Neural crest cell (in vitro differentiated cells): ENCODE results near the gene ZNF837. TPM values are rescaled to one million over a fixed set of nuclear protein-coding genes. Genes with fewer than 3 reads are reported as not detected.

Experiments used
- DNase-seq: peaks from one replicate; pipeline ENCODE4 v3.0.0; 2021; ENCODE audit warnings: low read depth, mixed read lengths, low spot score
- H3K27ac Mint-ChIP-seq: one replicate; pipeline ENCODE4 v1.8.0; 2021; ENCODE audit warnings: mild to moderate bottlenecking, mixed read lengths; ENCODE audit not compliant: unreplicated experiment
- H3K27me3 Mint-ChIP-seq: 2 replicates; pipeline ENCODE4 v1.8.0; 2021; ENCODE audit warnings: low read depth, mild to moderate bottlenecking, mixed read lengths
- H3K36me3 Mint-ChIP-seq: 2 replicates; pipeline ENCODE4 v1.8.0; 2021; ENCODE audit warnings: low read depth, mild to moderate bottlenecking, mixed read lengths
- H3K4me1 Mint-ChIP-seq: 2 replicates; pipeline ENCODE4 v1.8.0; 2021; ENCODE audit warnings: mixed read lengths
- H3K4me3 Mint-ChIP-seq: one replicate; pipeline ENCODE4 v1.8.0; 2021; ENCODE audit warnings: mild to moderate bottlenecking, mixed read lengths
- H3K9me3 Mint-ChIP-seq: 2 replicates; pipeline ENCODE4 v1.8.0; 2021; ENCODE audit warnings: mixed read lengths
- total RNA-seq: library from RNA; stranded (reverse); gene quantifications from 2 replicates; pipeline ENCODE4 v1.2.1, GENCODE V29; 2021
- TF ChIP-seq, protein P1 (sequence below): fragments of 200-600 bp; sonication (generic); conservative IDR thresholded peaks from 2 replicates; pipeline ENCODE4 v1.5.0; 2021; ENCODE audit warnings: antibody characterized with exemption, mild to moderate bottlenecking

ZNF837 gene
- total RNA-seq, 1 donor from 2014 or later = 5.0 TPM

DNA sequence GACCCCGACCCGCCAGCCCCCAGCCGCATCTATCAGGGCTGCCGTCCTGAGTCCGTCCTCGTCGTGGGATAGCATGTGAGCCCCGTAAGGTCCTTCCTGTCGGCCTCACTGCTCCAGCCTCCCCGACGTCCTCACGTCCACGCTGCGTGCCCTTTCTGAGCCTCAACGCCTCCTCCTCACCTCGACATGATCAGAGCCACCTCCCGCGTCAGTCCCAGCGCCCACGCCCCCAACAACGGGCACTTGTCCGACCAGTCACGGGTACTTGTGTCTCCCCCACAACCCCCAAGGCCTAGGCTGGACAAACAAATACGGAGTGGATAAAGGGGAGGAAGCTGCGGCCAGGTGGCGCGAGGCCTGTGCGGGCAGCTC is 18.9 kb downstream of the ZNF837 start:
- TF ChIP-seq, protein P1, sequence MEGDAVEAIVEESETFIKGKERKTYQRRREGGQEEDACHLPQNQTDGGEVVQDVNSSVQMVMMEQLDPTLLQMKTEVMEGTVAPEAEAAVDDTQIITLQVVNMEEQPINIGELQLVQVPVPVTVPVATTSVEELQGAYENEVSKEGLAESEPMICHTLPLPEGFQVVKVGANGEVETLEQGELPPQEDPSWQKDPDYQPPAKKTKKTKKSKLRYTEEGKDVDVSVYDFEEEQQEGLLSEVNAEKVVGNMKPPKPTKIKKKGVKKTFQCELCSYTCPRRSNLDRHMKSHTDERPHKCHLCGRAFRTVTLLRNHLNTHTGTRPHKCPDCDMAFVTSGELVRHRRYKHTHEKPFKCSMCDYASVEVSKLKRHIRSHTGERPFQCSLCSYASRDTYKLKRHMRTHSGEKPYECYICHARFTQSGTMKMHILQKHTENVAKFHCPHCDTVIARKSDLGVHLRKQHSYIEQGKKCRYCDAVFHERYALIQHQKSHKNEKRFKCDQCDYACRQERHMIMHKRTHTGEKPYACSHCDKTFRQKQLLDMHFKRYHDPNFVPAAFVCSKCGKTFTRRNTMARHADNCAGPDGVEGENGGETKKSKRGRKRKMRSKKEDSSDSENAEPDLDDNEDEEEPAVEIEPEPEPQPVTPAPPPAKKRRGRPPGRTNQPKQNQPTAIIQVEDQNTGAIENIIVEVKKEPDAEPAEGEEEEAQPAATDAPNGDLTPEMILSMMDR = no peak
- H3K27ac Mint-ChIP-seq = peak overlapping the region; percentile 99
- no peak for DNase-seq
- H3K9me3 Mint-ChIP-seq = no peaks in the 10 kb centered on the region
- H3K36me3 Mint-ChIP-seq = no peaks in the 10 kb centered on the region
- H3K4me3 Mint-ChIP-seq = peak overlapping the region; percentile 98
- peaks cover 2% of the 10 kb centered on the region for H3K27me3 Mint-ChIP-seq
- peaks cover 15% of the 10 kb centered on the region for H3K4me1 Mint-ChIP-seq

DNA sequence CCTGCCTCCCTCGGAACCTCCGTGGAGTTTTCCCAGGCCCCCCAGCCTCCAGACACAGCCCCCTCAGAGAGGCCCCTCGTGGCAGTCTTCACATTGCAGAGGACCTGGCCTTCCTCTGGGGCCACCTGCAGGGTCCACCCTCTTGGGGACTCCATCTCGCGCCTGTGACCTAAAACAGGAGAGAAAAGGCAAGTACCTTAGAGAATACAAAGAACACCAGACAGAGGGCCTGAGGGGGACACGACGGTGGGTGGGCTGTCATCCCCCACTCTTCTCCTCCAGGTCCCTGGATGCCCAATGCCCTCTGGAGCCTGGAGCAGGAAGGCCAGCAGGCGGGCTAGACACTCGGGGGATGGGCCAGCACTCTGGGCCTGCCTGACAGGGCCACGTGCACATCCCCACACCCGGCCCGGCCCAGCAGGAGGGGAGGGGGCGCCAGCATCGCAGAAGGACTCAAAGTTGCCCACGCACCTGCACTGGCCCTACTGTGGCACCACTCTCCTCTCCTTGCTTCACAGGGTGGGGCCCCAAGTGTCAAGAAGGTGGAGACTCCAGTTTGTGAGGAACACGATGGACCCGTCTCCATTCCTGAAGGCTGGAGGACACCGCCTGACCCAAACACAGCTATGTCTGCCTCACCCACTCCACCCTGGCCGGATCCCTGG is 23.2 kb downstream of the ZNF837 start:
- DNase-seq = no peak
- peaks cover 2% of the 10 kb centered on the region for H3K27me3 Mint-ChIP-seq
- TF ChIP-seq, protein P1 = no peak
- H3K4me3 Mint-ChIP-seq = peak overlapping the region; percentile 74
- no peaks in the 10 kb centered on the region for H3K36me3 Mint-ChIP-seq
- no peak overlapping the region for H3K27ac Mint-ChIP-seq
- no peaks in the 10 kb centered on the region for H3K9me3 Mint-ChIP-seq
- H3K4me1 Mint-ChIP-seq = peaks cover 15% of the 10 kb centered on the region

DNA sequence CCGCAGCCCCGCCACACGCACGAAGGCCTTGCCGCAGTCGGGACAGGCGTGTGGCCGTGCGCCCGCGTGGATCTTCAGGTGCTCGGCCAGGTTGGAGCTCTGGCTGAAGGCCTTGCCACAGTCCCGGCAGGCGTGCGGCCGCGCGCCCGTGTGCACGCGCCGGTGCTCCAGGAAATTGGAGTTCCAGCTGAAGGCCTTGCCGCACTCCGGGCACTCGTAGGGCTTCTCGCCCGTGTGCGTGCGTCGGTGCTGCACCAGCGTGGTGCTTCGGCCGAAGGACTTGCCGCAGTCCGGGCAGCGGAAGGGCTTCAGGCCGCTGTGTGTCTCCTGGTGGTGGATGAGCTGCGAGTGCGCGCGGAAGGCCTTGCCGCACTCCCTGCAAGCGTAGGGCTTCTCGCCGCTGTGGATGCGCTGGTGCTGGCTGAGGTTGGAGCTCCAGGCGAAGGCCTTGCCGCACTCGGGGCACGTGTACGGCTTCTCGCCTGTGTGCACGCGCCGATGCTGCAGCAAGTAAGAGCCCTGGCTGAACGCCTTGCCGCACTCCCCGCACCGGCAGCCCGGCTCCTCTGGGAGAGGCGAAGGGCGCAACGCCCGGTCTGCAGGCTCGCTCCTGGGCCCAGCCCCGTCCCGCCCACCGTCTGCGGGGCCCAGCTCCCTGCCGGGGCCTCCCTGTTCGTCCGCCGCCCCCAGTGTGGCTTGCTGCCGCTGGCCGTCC is 23.9 kb downstream of the ZNF837 start:
- Mint-ChIP-seq H3K4me1 (peaks cover 13% of the 10 kb centered on the region), H3K36me3 (no peaks in the 10 kb centered on the region), H3K27ac (no peak overlapping the region), H3K27me3 (peaks cover under 1% of the 10 kb centered on the region), H3K4me3 (no peak overlapping the region), H3K9me3 (no peaks in the 10 kb centered on the region)
- TF ChIP-seq, protein P1 = no peak
- no peak for DNase-seq

DNA sequence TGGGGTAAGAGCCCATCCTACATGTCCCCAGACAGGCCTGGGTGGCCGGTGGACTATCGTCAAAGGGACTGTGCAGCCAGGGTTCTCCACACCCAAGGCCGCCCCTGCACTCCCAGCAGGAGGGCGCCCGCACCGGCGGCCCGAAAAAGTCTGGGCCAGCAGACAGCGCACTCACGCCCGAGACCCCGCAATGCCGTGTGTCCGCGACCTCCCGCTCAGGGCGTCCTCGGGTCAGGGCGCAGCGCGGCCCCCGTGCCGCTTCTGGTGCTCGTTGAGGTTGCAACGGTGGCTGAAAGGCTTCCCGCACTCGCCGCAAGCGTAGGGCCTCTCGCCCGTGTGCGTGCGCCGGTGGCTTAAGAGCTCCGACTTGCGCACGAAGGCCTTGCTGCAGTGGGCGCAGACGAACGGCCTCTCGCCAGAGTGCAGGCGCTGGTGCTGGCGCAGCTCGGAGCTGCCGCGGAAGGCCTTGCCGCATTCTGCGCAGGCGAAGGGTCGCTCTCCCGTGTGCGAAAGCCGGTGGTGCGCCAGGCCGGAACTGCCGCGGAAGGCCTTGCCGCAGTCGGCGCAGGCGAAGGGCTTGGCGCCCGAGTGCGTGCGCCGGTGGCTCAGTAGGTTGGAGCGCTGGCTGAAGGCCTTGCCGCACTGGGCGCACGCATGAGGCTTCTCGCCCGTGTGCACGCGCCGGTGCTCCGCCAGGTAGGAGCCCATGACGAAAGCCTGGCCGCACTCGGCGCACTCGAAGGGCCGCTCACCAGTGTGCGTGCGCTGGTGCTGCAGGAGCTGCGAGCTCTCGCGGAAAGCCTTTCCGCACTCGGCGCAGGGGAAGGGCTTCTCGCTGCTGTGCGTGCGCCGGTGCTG is 24.7 kb downstream of the ZNF837 start:
- no peak overlapping the region for H3K27ac Mint-ChIP-seq
- H3K4me3 Mint-ChIP-seq = no peak overlapping the region
- TF ChIP-seq, protein P1 = no peak
- no peaks in the 10 kb centered on the region for H3K27me3 Mint-ChIP-seq
- H3K4me1 Mint-ChIP-seq = peaks cover 5% of the 10 kb centered on the region
- no peak for DNase-seq
- H3K36me3 Mint-ChIP-seq = no peaks in the 10 kb centered on the region
- no peaks in the 10 kb centered on the region for H3K9me3 Mint-ChIP-seq

DNA sequence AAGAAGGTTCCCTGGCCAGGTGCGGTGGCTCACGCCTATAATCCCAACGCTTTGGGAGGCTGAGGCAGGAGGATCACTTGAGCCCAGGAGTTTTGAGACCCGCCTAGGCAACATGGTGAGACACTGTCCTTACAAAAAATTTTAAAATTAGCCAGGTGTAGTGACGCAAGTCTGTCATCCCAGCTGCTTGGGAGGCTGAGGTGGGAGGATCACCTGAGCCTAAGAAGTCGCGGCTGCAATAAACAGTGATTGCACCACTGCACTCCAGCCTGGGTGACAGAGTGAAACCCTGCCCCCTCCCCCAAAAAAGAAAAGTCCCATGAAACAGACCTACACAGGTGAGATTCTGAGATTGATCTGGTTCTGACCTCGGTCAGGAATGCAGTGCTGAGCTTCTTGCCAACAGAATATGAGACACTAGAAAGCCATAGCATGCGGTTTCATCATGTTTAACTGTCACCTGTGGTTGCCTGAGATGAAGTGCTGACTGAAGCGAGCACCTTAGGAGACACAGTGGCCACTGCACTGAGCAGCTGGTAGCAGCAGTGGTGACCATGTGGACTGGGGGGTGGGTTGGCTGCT is 25.5 kb downstream of the ZNF837 start:
- no peaks in the 10 kb centered on the region for H3K36me3 Mint-ChIP-seq
- no peaks in the 10 kb centered on the region for H3K9me3 Mint-ChIP-seq
- H3K4me1 Mint-ChIP-seq = peaks cover 3% of the 10 kb centered on the region
- H3K27ac Mint-ChIP-seq = no peak overlapping the region
- DNase-seq = no peak
- H3K4me3 Mint-ChIP-seq = peak overlapping the region; percentile 61
- TF ChIP-seq, protein P1 = no peak
- H3K27me3 Mint-ChIP-seq = no peaks in the 10 kb centered on the region
